CMK (cell line): ENCODE measurements around the gene TAOK3.
"Not testable (repeated sequence)": the region's sequence is repeated elsewhere in the genome, so short reads cannot be mapped to it uniquely, and the experiment has no call there.

ENCODE experiments used
- DNase-seq: peaks from one replicate; pipeline ENCODE4 v3.0.0-alpha.2; 2010; ENCODE audit warnings: low read depth

The TAOK3 gene

GRCh38 chr12:118137148-118137678 is 235.5 kb downstream of the TAOK3 start:
- DNase-seq, result no peak

GRCh38 chr12:118136559-118137003 is 236.1 kb downstream of the TAOK3 start:
- DNase-seq, result no peak

DNA sequence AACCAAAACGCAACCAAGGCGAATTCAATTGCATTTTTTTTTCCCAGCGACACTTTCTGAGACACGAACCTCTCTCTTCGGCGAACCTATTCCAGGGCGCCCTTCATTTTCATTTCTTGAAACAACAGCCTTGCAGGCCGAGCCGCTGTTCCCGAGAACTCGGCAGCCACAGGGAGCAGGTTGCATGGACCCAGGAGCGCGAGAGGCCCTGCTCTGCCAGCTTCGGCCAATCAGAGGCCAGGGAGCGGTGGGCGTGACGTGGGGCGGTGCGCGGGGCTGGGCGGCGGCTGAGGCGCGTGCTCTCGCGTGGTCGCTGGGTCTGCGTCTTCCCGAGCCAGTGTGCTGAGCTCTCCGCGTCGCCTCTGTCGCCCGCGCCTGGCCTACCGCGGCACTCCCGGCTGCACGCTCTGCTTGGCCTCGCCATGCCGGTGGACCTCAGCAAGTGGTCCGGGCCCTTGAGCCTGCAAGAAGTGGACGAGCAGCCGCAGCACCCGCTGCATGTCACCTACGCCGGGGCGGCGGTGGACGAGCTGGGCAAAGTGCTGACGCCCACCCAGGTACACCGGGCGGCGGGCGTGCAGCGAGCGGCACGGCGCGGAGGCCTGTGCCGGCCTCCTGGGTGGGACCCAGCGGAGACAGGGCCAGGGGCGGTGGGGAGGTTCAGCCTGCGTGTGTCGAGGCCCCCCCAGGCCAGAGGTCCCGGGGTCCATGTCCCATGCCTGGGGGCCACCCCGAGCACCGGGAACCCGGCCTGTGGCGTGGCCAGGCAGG is 236.7 kb downstream of the TAOK3 start, which contains the start of gene PEBP1:
PEBP1 (plus strand) TSS at position 337 of the 771 bp plus-strand sequence; CDS start at position 423, 86 bp downstream.
- DNase-seq, result peak; percentile 81

- not testable (repeated sequence) for DNase-seq
Measured at GRCh38 chr12:118129436-118129835, 243.3 kb downstream of the TAOK3 start.

DNA sequence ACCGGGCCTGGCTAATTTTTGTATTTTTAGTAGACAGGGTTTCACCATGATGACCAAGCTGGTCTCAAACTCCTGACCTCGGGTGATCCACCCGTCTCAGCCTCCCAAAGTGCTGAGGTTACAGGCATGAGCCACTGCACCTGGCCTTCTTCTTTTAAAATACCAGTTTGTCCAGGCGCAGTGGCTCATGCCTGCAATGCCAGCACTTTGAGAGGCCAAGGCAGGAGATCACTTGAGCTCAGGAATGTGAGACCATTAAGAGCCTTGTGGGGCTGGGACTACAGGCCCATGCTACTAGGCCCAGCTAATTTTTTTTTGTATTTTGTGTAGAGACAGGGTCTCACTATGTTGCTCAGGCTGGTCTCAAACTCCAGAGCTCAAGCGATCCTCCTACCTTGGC is 244.8 kb downstream of the TAOK3 start:
- no peak for DNase-seq

GRCh38 chr12:118126119-118126757 is 246.5 kb downstream of the TAOK3 start:
- no peak for DNase-seq

- DNase-seq, result no peak
Measured at GRCh38 chr12:118125743-118126118, 247.0 kb downstream of the TAOK3 start.

GRCh38 chr12:118124333-118124874 is 248.3 kb downstream of the TAOK3 start:
- DNase-seq, result no peak

DNA sequence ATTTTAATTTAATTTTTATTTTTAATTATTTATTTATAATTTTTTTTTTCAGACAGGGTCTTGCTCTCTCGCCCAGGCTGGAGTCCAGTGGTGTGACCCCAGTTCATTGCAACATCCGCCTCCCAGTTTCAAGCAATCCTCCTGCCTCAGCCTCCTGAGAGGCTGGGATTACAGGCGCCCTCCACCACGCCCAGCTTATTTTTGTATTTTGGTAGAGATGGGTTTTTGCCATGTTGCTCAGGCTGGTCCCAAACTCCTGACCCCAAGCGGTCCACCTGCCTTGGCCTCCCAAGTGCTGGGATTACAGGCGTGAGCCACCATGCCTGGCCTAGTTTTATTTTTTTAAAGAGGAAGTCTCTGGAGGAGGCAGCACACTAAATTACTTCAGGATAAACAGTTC is 250.4 kb downstream of the TAOK3 start:
- DNase-seq, result no peak

DNA sequence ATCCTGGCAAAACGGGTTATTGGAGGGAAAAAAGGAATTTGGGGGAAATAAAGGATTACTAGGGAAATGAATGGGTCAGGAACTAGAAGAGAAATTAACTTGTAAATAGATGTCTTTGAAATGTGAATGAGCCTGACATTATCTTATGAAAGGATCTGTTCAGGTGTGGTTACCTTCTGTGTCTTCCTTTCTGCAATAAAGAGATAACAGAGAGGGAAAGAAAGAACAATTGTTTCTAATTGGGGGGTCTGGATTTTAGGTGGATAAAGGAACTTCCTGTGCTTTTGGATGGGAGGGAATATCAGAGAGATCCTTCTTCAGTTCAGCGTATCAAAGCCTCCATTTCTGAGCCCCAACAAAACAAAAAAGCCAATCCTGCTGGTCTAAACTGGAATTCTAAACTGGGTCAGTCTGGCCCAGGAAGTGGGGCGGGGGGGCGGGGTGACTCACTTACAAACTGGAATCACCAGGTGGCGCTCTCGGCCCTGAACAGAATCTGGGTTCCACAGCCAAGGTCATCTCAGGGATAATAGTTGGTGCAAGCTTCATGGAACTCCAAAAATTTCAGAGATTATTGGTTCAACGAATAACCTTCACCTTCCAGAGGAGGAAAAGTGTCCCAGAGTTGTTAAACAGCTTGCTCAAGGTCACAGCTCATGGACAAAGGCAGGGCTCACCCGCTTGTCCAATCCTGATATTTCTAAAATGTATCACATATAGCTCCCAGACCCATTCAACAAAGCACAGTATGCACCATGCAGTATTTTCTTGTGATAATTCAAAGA is 251.9 kb downstream of the TAOK3 start:
- DNase-seq, result no peak

DNA sequence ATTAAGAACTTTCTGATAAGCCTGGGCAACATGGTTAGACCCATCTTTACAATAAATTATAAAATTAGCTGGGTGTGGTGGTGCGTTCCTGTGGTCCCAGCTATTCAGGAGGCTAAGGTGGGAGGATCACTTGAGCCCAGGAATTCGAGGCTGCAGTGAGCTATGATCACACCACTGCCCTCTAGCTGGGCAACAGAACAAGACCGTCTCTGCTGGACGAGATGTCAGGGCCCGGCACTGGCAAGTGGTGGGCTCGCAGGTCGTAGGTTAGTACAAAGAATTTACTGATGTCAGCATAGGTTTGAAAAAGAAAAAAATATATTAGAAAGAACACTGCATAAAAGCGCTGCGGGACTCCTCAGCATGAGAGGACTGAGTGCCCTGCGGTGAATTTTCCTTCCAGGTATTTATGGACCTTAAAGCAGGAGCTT is 253.2 kb downstream of the TAOK3 start:
- DNase-seq, result no peak

- DNase-seq, result no peak
Measured at GRCh38 chr12:118109088-118109487, 263.6 kb downstream of the TAOK3 start.

DNA sequence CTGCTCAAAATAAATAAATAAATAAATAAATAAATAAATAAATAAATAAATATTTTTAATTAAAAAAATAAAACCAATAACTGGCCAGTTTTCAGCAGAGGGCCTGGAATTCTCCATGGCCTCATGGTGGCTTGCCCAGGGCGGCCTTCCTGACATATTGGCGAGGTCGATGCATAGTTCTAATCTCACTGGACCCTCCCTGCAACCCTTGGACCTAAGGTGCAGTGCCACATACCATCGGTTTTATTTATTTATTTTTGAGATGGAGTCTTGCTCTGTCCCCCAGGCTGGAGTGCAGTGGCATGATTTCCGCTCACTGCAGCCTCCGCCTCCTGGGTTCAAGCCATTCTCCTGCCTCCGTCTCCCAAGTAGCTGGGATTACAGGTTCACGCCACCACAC is 265.0 kb downstream of the TAOK3 start:
- DNase-seq, result no peak

GRCh38 chr12:118107011-118107410 is 265.7 kb downstream of the TAOK3 start:
- DNase-seq, result no peak

- peak; percentile 7 for DNase-seq
Measured at GRCh38 chr12:118103601-118104382, 268.9 kb downstream of the TAOK3 start, which contains the start of gene VSIG10. Gene VSIG10 (minus strand): TSS chr12:118104011. CDS start chr12:118103671, 340 bp downstream.

DNA sequence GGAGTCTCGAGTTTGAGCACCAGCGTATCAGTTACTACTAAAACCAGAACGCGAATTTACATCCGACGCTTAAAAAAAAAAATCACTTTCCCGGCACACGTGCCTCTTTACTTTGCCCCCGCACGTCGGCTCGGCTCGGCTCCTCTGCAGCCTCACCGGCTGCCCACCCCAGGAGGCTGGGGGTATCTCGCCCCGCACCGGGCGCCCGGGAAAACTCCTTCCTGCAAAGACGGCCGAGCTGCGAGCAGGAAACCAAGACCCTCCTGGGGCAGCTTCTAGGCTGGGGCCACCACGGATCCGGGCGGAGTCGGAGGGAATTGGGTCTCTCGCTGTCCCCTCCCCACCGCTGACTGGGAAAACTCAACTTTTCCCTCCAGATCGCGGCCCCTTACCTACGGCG is 269.5 kb downstream of the TAOK3 start:
- no peak for DNase-seq

DNA sequence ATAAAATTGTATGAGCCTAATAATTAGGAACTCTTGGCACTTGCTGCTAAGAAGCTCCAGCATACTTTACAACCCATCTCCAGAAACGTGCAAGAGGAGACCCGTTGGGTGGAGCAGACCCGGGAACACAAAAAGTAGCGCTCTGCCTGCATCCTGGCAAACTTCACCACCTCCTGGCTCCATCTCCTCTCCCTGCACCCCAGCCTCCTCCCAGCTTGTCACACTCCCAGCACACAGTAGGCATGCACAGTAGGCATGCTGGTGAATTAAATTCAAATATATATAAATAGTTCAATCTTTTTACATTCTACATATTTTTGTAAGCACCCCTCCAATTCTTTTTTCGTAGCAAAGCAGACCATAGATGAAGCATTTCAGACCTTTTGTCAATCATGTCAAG is 270.1 kb downstream of the TAOK3 start:
- DNase-seq, result no peak

DNA sequence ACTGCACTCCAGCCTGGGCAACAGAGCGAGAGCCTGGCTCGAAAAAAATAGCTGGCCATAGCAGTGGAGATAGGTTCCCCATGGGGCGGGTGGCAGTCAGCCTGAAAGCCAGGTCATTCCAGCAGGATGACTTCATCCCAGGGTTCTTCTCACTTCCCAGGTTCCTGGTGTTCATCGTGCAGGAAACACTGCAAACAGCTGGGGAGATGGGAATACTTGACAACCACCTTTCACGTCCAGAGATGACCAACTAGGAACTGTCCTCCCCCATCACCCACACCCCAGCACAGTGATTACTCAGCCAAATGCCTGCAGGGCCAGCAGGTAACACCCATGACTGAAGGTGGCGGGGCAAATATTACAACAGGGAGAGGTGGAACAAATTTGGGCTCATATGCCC is 270.6 kb downstream of the TAOK3 start:
- no peak for DNase-seq

DNA sequence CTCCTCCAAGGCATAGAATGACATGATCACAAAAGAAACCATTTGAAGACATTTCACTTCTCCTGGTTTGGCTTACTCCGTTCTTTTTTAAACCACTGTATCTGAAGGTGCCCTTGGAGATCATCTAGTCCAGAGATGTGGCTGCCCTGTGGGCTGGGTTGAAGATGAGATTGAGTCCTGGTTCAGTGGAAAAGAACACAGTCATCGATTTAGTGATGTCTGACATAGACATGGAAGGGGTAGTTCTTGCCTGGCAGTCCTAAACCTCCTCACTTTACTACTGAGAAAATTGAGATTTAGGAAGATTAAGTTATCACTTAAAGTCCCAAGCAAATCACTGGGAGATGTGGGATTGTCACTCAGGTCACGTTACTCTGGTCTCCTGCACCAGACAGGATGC is 271.7 kb downstream of the TAOK3 start:
- DNase-seq, result no peak
